ENCODE data around the gene USO1.
"Not testable (repeated sequence)": the region's sequence is repeated elsewhere in the genome, so short reads cannot be mapped to it uniquely, and the experiment has no call there.

Gene USO1

GRCh38 chr4:75779105-75779757, 54.9 kb downstream of the USO1 start:
- no peak for DNase-seq

- no peak for DNase-seq
Observed at GRCh38 chr4:75781305-75781704, 56.9 kb downstream of the USO1 start.

GRCh38 chr4:75786526-75786925, 62.1 kb downstream of the USO1 start:
- no peak for DNase-seq

GRCh38 chr4:75786938-75787337, 62.6 kb downstream of the USO1 start:
- no peak for DNase-seq

GRCh38 chr4:75790024-75790423, 65.6 kb downstream of the USO1 start:
- no peak for DNase-seq

- DNase-seq = no peak
Observed at GRCh38 chr4:75800972-75801371, 76.6 kb downstream of the USO1 start.

- not testable (repeated sequence) for DNase-seq
Observed at GRCh38 chr4:75806035-75806434, 81.7 kb downstream of the USO1 start.

- DNase-seq = no peak
Observed at GRCh38 chr4:75817901-75818300, 93.5 kb downstream of the USO1 start.

- DNase-seq = no peak
Observed at GRCh38 chr4:75819121-75819520, 94.7 kb downstream of the USO1 start.

GRCh38 chr4:75820197-75820596, 95.8 kb downstream of the USO1 start:
- no peak for DNase-seq

GRCh38 chr4:75820676-75821075, 96.3 kb downstream of the USO1 start:
- no peak for DNase-seq

GRCh38 chr4:75821216-75821615, 96.8 kb downstream of the USO1 start:
- no peak for DNase-seq

GRCh38 chr4:75821966-75822365, 97.6 kb downstream of the USO1 start:
- no peak for DNase-seq

GRCh38 chr4:75822416-75822815, 98.0 kb downstream of the USO1 start:
- DNase-seq = no peak

GRCh38 chr4:75823812-75824211, 99.4 kb downstream of the USO1 start:
- DNase-seq = no peak

- DNase-seq = no peak
Observed at GRCh38 chr4:75830906-75831305, 106.5 kb downstream of the USO1 start.

- DNase-seq = no peak
Observed at GRCh38 chr4:75831856-75832405, 107.6 kb downstream of the USO1 start.

- DNase-seq = no peak
Observed at GRCh38 chr4:75834095-75834771, 109.9 kb downstream of the USO1 start.

GRCh38 chr4:75834772-75835154, 110.4 kb downstream of the USO1 start:
- DNase-seq = no peak

GRCh38 chr4:75841641-75842520, 117.5 kb downstream of the USO1 start:
- DNase-seq = no peak

GRCh38 chr4:75843596-75843995, 119.2 kb downstream of the USO1 start:
- no peak for DNase-seq

GRCh38 chr4:75844151-75844662, 119.8 kb downstream of the USO1 start:
- DNase-seq = no peak

GRCh38 chr4:75845992-75846391, 121.6 kb downstream of the USO1 start:
- DNase-seq = no peak
